ENCODE data around the gene LRRC36. TPM values are rescaled to one million over a fixed set of nuclear protein-coding genes. Genes with fewer than 3 reads are reported as not detected.
A peak's percentile ranks its signal among the peaks of the same experiment; 100 is the strongest.

Gene LRRC36
- total RNA-seq (2014; rRNA removed; shearing (Covaris generic)) = 0.46 TPM in 1 of 2 replicates, not detected in the other

GRCh38 chr16:67326472-67327309 lies at the start of gene LRRC36, which contains the start of gene KCTD19:
Gene LRRC36 (plus strand): TSS chr16:67326815. CDS start chr16:67326863, 48 bp downstream.
Gene KCTD19 (minus strand): TSS chr16:67326741. CDS start chr16:67326707, 34 bp downstream.
- no peak for DNase-seq (ENCODE audit: low spot score)

GRCh38 chr16:67277294-67277998 lies 49.2 kb upstream of the LRRC36 start:
- peak; percentile 67 for DNase-seq (ENCODE audit: low spot score)

- DNase-seq (ENCODE audit: low spot score) = no peak
Measured at GRCh38 chr16:67277999-67278772, 48.4 kb upstream of the LRRC36 start.

GRCh38 chr16:67278773-67279295 lies 47.8 kb upstream of the LRRC36 start:
- DNase-seq (ENCODE audit: low spot score) = peak; percentile 53

GRCh38 chr16:67279296-67280089 lies 47.1 kb upstream of the LRRC36 start, which contains the start of gene PLEKHG4:
Gene PLEKHG4 (plus strand): TSS chr16:67279532. CDS start chr16:67280045, 513 bp downstream.
- DNase-seq (ENCODE audit: low spot score) = peak; percentile 78

- DNase-seq (ENCODE audit: low spot score) = no peak
Measured at GRCh38 chr16:67280090-67281015, 46.3 kb upstream of the LRRC36 start.

GRCh38 chr16:67281536-67282446 lies 44.8 kb upstream of the LRRC36 start:
- DNase-seq (ENCODE audit: low spot score) = no peak

- no peak for DNase-seq (ENCODE audit: low spot score)
Measured at GRCh38 chr16:67282447-67282805, 44.2 kb upstream of the LRRC36 start.

- DNase-seq (ENCODE audit: low spot score) = no peak
Measured at GRCh38 chr16:67283039-67283825, 43.4 kb upstream of the LRRC36 start.

GRCh38 chr16:67283826-67284555 lies 42.6 kb upstream of the LRRC36 start:
- no peak for DNase-seq (ENCODE audit: low spot score)

GRCh38 chr16:67284699-67285646 lies 41.6 kb upstream of the LRRC36 start:
- DNase-seq (ENCODE audit: low spot score) = peak; percentile 89

GRCh38 chr16:67286441-67287235 lies 40.0 kb upstream of the LRRC36 start:
- DNase-seq (ENCODE audit: low spot score) = no peak

- no peak for DNase-seq (ENCODE audit: low spot score)
Measured at GRCh38 chr16:67287960-67288359, 38.7 kb upstream of the LRRC36 start.

GRCh38 chr16:67291461-67291860 lies 35.2 kb upstream of the LRRC36 start:
- no peak for DNase-seq (ENCODE audit: low spot score)

- DNase-seq (ENCODE audit: low spot score) = no peak
Measured at GRCh38 chr16:67294171-67294757, 32.4 kb upstream of the LRRC36 start.

Data from HT-29 (cell line).